AG04449 (cell line): ENCODE measurements around the gene LIN28A.

Source experiments
- CTCF ChIA-PET: fragments of 350-600 bp; formaldehyde crosslinking; extraction: SDS; loops from one replicate; lab custom pipeline; 2021; ENCODE audit warnings: antibody characterized with exemption; lab: Yijun Ruan, JAX
- POLR2A ChIA-PET: fragments of 400-600, 350-600 bp; formaldehyde crosslinking; extraction: SDS; loops from one replicate; lab custom pipeline; 2020; ENCODE audit warnings: antibody characterized with exemption, inconsistent platforms; lab: Yijun Ruan, JAX
- DNase-seq: peaks from one replicate; pipeline ENCODE4 v3.0.0-alpha.2; 2010; ENCODE audit warnings: low read depth, low spot score
- H3K4me3 ChIP-seq: 2 replicates; pipeline ENCODE4 v1.5.1; 2011; ENCODE audit warnings: low read depth, mild to moderate bottlenecking, control low read depth, low read length
- CTCF ChIP-seq: IDR thresholded peaks from one replicate; pipeline ENCODE4 v1.5.1; 2011; ENCODE audit warnings: mild to moderate bottlenecking, moderate library complexity, low read length, control low read depth, inconsistent platforms; ENCODE audit not compliant: insufficient read depth; ENCODE audit errors: missing control alignments

The LIN28A gene

GRCh38 chr1:26469558-26469957 lies 58.9 kb downstream of the LIN28A start:
- TF ChIP-seq CTCF = no peak
- no peak overlapping the region for H3K4me3 ChIP-seq
- DNase-seq = no peak
- ChIA-PET CTCF (interaction anchor here (1.0 to 3.5 kb wide), 13 partner anchors 8 to 194 kb away, joined by 3 to 47 read pairs (median 10); partner anchors contain the start of gene DHDDS), POLR2A (no interaction called here)

GRCh38 chr1:26470878-26471497 lies 60.4 kb downstream of the LIN28A start:
- no peak for TF ChIP-seq CTCF
- CTCF ChIA-PET = interaction anchor here (0.6 to 3.5 kb wide), 11 partner anchors 10 to 497 kb away, joined by 3 to 47 read pairs (median 13); partner anchors contain the start of gene DHDDS
- POLR2A ChIA-PET = no interaction called here
- H3K4me3 ChIP-seq = peak overlapping the region; percentile 77
- no peak for DNase-seq

DNA sequence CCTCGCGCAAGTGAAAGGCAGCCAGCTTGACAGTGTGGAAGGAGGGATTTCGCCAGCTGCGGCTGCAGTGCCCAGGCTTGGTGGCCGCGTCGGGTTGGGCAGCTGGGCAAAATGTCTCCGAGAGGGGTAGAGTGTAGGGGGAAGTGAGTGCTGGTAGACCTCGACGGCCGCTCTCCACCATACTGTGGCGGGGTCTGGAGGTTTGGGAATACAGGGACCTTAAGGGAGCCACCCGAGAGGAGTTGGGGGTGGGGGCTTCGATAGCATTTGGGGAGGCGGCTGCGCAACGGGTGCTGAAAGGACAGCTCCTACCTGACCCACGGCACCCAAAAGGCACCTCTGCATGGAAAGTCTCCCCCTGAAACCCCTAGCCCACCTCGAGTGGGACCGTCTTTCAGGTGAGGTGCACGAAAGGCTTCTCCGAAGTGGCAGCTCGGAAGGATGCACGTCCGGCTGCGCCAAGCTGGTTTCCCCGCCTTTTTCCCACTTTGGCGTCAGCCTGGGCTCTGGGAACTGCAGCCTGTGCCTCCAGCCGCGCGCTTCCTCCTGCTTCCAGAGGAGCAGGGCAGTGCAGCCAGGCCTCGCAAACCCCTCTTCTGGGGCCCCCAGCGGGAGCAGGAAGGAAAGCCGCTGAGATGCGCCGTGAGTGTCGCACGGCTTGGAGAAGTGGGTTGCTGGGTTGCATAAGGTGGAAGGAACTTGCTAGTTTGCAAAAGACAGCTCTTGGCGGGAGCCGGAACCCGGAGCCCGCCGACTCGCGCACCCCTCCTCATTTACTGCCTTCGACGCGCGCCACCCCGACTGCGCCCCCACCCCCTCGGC lies 61.1 kb downstream of the LIN28A start:
- ChIA-PET POLR2A (interaction anchor here (0.7 to 2.1 kb wide), 3 partner anchors 27 to 40 kb away, joined by 3 to 7 read pairs (median 3); partner anchors contain the start of gene DHDDS), CTCF (interaction anchor here (1.1 to 3.5 kb wide), 9 partner anchors 10 to 39 kb away, joined by 3 to 47 read pairs (median 13); partner anchors contain the start of gene DHDDS)
- H3K4me3 ChIP-seq = peak overlapping the region; percentile 77
- no peak for DNase-seq
- TF ChIP-seq CTCF = no peak

DNA sequence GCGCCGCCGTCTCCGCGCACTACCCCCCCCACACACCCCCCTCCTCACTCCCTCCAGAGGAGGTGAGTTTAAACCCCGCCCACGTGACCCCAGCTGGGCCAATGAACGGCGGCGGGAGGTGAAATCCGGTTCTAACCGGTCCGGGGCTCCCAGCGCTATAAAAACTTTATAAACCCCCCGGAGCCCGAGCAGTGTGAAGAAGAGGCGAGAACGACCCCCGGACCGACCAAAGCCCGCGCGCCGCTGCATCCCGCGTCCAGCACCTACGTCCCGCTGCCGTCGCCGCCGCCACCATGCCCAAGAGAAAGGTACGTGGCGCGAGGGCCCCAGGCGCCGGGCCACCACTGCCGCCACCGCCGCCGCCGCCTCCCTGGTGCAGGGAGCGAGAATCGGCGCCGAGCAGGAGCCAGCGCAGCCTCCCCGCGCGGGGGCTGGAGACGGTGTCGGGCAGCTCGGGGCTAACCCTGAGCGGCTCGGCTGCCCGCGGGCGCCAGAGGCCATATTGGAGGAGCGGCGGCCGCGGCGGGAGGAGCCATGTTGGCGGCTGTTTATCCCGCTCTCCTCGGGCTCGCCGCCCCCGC lies 61.8 kb downstream of the LIN28A start, which contains the start of gene HMGN2:
HMGN2 (plus strand) TSS at position 121 of the 581 bp plus-strand sequence; CDS start at position 294, 173 bp downstream.
- POLR2A ChIA-PET = interaction anchor here (0.5 to 2.1 kb wide), 4 partner anchors 28 to 160 kb away, joined by 3 to 7 read pairs (median 4); partner anchors contain the start of gene DHDDS
- CTCF ChIA-PET = interaction anchor here (1.1 to 3.5 kb wide), 4 partner anchors 11 to 39 kb away, joined by 3 to 47 read pairs (median 16); partner anchors contain the start of gene DHDDS
- no peak for TF ChIP-seq CTCF
- DNase-seq = peak; percentile 42
- H3K4me3 ChIP-seq = peak within 1 kb of the TSS; percentile 77

- DNase-seq = peak; percentile 57
- ChIA-PET CTCF (interaction anchor here (1.7 kb wide), 1 partner anchor 27 kb away, joined by 7 read pairs; no protein-coding TSS in a partner anchor), POLR2A (interaction anchor here (0.5 to 2.1 kb wide), 2 partner anchors 27 to 159 kb away, joined by 4 to 7 read pairs; no protein-coding TSS in a partner anchor)
- peak overlapping the region; percentile 77 for H3K4me3 ChIP-seq
- no peak for TF ChIP-seq CTCF
Observed at GRCh38 chr1:26472901-26473845, 62.6 kb downstream of the LIN28A start.
